Stomach smooth muscle (tissue), 2 donors: ENCODE measurements around the gene PLD4.

Experiments used
- H3K27ac ChIP-seq: one replicate; pipeline ENCODE4 v1.7.0; 2013; ENCODE audit warnings: mild to moderate bottlenecking, low read length, inconsistent platforms
- H3K27me3 ChIP-seq, 2 donors: one replicate each; pipeline ENCODE4 v1.7.0; 2013; ENCODE audit warnings: low read length in 2 of 2; ENCODE audit not compliant: insufficient read depth in 2 of 2, control insufficient read depth in 1 of 2
- H3K36me3 ChIP-seq, 2 donors: one replicate each; pipeline ENCODE4 v1.7.0; 2013; ENCODE audit warnings: low read length in 2 of 2; ENCODE audit not compliant: control insufficient read depth in 2 of 2, insufficient read depth in 2 of 2
- H3K4me1 ChIP-seq: one replicate; pipeline ENCODE4 v1.7.0; 2013; ENCODE audit warnings: low read length; ENCODE audit not compliant: control insufficient read depth, insufficient read depth
- H3K4me3 ChIP-seq, 2 donors: one replicate each; pipeline ENCODE4 v1.7.0; 2013; ENCODE audit warnings: low read length in 2 of 2
- H3K9ac ChIP-seq, 2 donors: one replicate each; pipeline ENCODE4 v1.7.0; 2013; ENCODE audit warnings: low read length in 2 of 2, mild to moderate bottlenecking in 1 of 2
- H3K9me3 ChIP-seq, 2 donors: one replicate each; pipeline ENCODE4 v1.7.0; 2013; ENCODE audit warnings: low read length in 2 of 2; ENCODE audit not compliant: control insufficient read depth in 2 of 2
- donor health status: healthy.
- donor health status: Pancreatic carcinoma.

The PLD4 gene

DNA sequence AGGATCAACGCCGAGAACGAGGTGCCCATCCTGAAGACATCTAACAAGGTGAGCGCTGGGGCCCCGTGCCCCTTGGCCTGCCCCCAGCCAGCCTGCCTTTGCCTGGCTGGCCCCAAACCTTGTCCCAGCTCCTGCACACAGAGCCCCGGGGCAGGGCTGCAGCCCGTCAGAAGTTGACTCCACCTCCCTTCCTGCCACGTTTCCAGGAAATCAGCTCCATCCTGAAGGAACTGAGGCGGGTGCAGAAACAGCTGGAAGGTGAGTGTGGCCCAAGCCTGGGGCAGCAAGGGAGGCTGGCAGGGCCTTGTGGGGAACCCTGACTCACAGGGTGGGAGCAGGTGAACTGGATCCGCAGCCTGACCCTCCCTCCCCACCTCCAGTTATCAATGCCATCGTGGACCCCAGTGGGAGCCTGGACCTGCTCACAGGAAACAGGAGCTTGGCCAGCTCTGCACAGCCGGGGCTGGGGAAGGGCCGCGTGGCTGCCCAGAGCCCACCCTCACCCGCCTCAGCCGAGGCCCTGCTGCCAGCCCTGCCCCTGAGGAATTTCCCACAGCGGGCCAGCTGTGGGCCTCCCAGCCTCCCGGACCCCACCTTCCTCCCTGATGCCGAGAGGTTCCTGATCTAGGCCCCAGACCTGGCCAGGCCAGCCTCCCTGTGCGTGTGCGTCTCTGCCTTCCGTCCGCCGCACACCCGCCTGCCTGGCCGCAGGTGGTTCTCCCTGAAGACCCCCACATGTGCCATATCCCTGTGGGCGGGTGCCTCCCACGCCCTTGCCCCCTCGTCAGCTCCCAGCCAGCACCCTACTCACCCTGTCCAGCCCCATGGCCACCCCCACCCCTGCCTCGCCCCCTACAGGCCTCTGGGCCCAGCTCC is 30.1 kb upstream of the PLD4 start:
- Histone ChIP-seq H3K9ac (no peak overlapping the region), H3K27ac (no peak overlapping the region), H3K36me3 (no peaks in the 10 kb centered on the region), H3K4me3 (no peak overlapping the region), H3K4me1 (peaks cover 21% of the 10 kb centered on the region), H3K9me3 (no peaks in the 10 kb centered on the region), H3K27me3 (no peaks in the 10 kb centered on the region)

- Histone ChIP-seq H3K9me3 (no peaks in the 10 kb centered on the region), H3K4me3 (no peak overlapping the region), H3K27ac (no peak overlapping the region), H3K27me3 (no peaks in the 10 kb centered on the region), H3K9ac (no peak overlapping the region), H3K36me3 (no peaks in the 10 kb centered on the region), H3K4me1 (peaks cover 21% of the 10 kb centered on the region)
Observed at GRCh38 chr14:104895207-104895785, 29.4 kb upstream of the PLD4 start.

GRCh38 chr14:104895786-104896661 is 28.7 kb upstream of the PLD4 start:
- no peak overlapping the region for H3K27ac ChIP-seq
- H3K4me1 ChIP-seq: peaks cover 21% of the 10 kb centered on the region
- no peak overlapping the region for H3K9ac ChIP-seq
- no peaks in the 10 kb centered on the region for H3K27me3 ChIP-seq
- no peaks in the 10 kb centered on the region for H3K9me3 ChIP-seq
- no peaks in the 10 kb centered on the region for H3K36me3 ChIP-seq
- no peak overlapping the region for H3K4me3 ChIP-seq

- Histone ChIP-seq H3K4me3 (no peak overlapping the region), H3K4me1 (peaks cover 21% of the 10 kb centered on the region), H3K27me3 (no peaks in the 10 kb centered on the region), H3K36me3 (no peaks in the 10 kb centered on the region), H3K27ac (no peak overlapping the region), H3K9me3 (no peaks in the 10 kb centered on the region), H3K9ac (no peak overlapping the region)
Observed at GRCh38 chr14:104897330-104898194, 27.1 kb upstream of the PLD4 start.

- no peak overlapping the region for H3K4me3 ChIP-seq
- no peak overlapping the region for H3K9ac ChIP-seq
- peaks cover 21% of the 10 kb centered on the region for H3K4me1 ChIP-seq
- no peaks in the 10 kb centered on the region for H3K27me3 ChIP-seq
- no peaks in the 10 kb centered on the region for H3K36me3 ChIP-seq
- no peaks in the 10 kb centered on the region for H3K9me3 ChIP-seq
- H3K27ac ChIP-seq: no peak overlapping the region
Observed at GRCh38 chr14:104898195-104898558, 26.5 kb upstream of the PLD4 start.

- Histone ChIP-seq H3K27me3 (no peaks in the 10 kb centered on the region), H3K9ac (no peak overlapping the region), H3K9me3 (no peaks in the 10 kb centered on the region), H3K36me3 (no peaks in the 10 kb centered on the region), H3K4me3 (no peak overlapping the region), H3K4me1 (peaks cover 21% of the 10 kb centered on the region), H3K27ac (no peak overlapping the region)
Observed at GRCh38 chr14:104898870-104899510, 25.7 kb upstream of the PLD4 start.

GRCh38 chr14:104899781-104900180 is 24.9 kb upstream of the PLD4 start:
- H3K27me3 ChIP-seq: no peaks in the 10 kb centered on the region
- no peak overlapping the region for H3K27ac ChIP-seq
- H3K4me3 ChIP-seq: no peak overlapping the region
- H3K9ac ChIP-seq: no peak overlapping the region
- no peaks in the 10 kb centered on the region for H3K9me3 ChIP-seq
- peaks cover 21% of the 10 kb centered on the region for H3K4me1 ChIP-seq
- H3K36me3 ChIP-seq: no peaks in the 10 kb centered on the region

DNA sequence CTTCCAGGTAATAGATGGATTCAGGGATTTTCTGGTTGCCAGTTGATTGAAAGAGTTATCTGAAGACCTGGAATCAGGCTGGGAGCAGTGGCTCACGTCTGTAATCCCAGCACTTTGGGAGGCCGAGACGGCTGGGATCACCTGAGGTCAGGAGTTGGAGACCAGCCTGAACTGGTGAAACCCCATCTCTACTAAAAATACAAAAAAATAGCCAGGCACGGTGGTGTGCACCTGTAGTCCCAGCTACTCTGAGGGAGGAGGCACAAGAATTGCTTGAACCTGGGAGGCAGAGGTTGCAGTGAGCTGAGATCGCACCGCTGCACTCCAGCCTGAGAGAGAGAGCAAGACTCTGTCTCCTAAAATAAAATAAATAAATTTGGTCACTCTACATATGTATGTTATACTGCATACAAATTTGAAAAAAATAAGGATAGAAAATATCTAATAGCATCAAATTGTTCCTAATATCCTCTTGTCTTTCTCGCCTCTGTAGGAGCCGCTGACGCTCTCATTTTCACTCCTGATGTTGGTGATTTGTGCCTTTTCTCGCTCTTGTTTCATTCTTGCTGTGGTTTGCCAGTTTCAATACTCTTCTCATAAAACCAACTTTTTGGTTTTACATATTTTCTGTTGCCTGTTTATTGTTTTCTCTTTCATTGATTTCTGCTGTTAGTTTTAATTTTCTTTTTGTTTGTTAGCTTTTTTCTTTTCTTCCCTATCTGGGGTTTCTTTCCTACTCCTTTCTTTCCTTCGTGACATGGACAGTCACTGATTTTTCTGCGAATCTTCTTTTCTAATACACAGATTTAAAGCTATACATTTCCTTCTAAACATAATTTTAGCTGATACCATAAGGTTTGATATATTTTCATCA is 23.8 kb upstream of the PLD4 start:
- no peak overlapping the region for H3K4me3 ChIP-seq
- peaks cover 10% of the 10 kb centered on the region for H3K4me1 ChIP-seq
- no peaks in the 10 kb centered on the region for H3K9me3 ChIP-seq
- H3K27ac ChIP-seq: no peak overlapping the region
- no peaks in the 10 kb centered on the region for H3K36me3 ChIP-seq
- no peaks in the 10 kb centered on the region for H3K27me3 ChIP-seq
- no peak overlapping the region for H3K9ac ChIP-seq

GRCh38 chr14:104903990-104904389 is 20.7 kb upstream of the PLD4 start:
- H3K9ac ChIP-seq: no peak overlapping the region
- no peak overlapping the region for H3K27ac ChIP-seq
- H3K36me3 ChIP-seq: no peaks in the 10 kb centered on the region
- H3K4me1 ChIP-seq: no peaks in the 10 kb centered on the region
- H3K27me3 ChIP-seq: no peaks in the 10 kb centered on the region
- H3K4me3 ChIP-seq: no peak overlapping the region
- no peaks in the 10 kb centered on the region for H3K9me3 ChIP-seq
